ENCODE measurements around the gene CLPTM1L.
"Not testable (repeated sequence)": the region's sequence is repeated elsewhere in the genome, so short reads cannot be mapped to it uniquely, and the experiment has no call there.

Gene CLPTM1L

DNA sequence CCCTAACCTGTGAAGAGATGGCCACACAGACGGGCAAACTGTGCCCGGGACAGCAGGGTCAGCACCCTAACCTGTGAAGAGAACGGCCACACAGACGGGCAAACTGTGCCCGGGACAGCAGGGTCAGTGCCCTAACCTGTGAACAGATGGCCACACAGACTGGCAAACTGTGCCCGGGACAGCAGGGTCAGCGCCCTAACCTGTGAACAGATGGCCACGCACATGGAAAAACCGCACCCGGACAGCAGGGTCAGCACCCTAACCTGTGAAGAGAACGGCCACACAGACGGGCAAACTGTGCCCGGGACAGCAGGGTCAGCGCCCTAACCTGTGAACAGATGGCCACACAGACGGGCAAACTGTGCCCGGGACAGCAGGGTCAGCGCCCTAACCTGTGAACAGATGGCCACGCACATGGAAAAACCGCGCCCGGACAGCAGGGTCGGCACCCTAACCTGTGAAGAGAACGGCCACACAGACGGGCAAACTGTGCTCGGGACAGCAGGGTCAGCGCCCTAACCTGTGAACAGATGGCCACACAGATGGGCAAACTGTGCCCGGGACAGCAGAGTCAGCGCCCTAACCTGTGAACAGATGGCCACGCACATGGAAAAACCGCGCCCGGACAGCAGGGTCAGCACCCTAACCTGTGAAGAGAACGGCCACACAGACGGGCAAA, 5.6 kb downstream of the CLPTM1L start:
- not testable (repeated sequence) for H2BK120ac ChIP-seq (ENCODE audit: low read depth, low read length); H3K9me3 ChIP-seq (replicated peaks in 1 of 2; ENCODE audit: control insufficient read depth in 2 of 2, insufficient read depth in 1 of 2, low read depth in 1 of 2, low read length in 2 of 2); H3K27ac ChIP-seq (replicated peaks; ENCODE audit: low read length); H2BK15ac ChIP-seq (ENCODE audit: low read length); H2BK5ac ChIP-seq (ENCODE audit: low read length); H3K4me1 ChIP-seq (ENCODE audit: control insufficient read depth in 2 of 2, insufficient read depth in 1 of 2, low read depth in 1 of 2, low read length in 2 of 2); H3K18ac ChIP-seq (ENCODE audit: low read length); H3K9ac ChIP-seq (ENCODE audit: low read depth, low read length, poor library complexity); H3K14ac ChIP-seq (ENCODE audit: low read length); DNase-seq (ENCODE audit: low spot score); H4K91ac ChIP-seq (ENCODE audit: low read depth, low read length, poor library complexity); H3K4me2 ChIP-seq (ENCODE audit: insufficient read depth, low read length, poor library complexity, severe bottlenecking); H2BK12ac ChIP-seq (ENCODE audit: low read length); H4K8ac ChIP-seq (ENCODE audit: low read depth, low read length); H2AK5ac ChIP-seq (ENCODE audit: low read depth, low read length); H3K4ac ChIP-seq (ENCODE audit: low read length); H3K27me3 ChIP-seq (ENCODE audit: control insufficient read depth in 3 of 3, insufficient read depth in 3 of 3, low read depth in 1 of 3, low read length in 3 of 3); H3K4me3 ChIP-seq (ENCODE audit: low read length in 2 of 2); H2AFZ ChIP-seq (ENCODE audit: low read length)
- Histone ChIP-seq H3K23ac (ENCODE audit: low read depth, low read length, poor library complexity) (peak overlapping the region; percentile 25), H3K36me3 (replicated peaks in 1 of 2; ENCODE audit: control insufficient read depth in 2 of 2, insufficient read depth in 2 of 2, low read length in 2 of 2) (peaks cover 61 to 86% of the 10 kb centered on the region in 2 donors), H3K79me1 (ENCODE audit: low read depth, low read length) (peaks cover 10% of the 10 kb centered on the region)
- WGBS, 2 donors (ENCODE audit: extremely low coverage in 2 of 2, insufficient read length in 2 of 2, insufficient replicate concordance in 1 of 2) = no CpG with 5 or more reads among the region's 34 CpGs

DNA sequence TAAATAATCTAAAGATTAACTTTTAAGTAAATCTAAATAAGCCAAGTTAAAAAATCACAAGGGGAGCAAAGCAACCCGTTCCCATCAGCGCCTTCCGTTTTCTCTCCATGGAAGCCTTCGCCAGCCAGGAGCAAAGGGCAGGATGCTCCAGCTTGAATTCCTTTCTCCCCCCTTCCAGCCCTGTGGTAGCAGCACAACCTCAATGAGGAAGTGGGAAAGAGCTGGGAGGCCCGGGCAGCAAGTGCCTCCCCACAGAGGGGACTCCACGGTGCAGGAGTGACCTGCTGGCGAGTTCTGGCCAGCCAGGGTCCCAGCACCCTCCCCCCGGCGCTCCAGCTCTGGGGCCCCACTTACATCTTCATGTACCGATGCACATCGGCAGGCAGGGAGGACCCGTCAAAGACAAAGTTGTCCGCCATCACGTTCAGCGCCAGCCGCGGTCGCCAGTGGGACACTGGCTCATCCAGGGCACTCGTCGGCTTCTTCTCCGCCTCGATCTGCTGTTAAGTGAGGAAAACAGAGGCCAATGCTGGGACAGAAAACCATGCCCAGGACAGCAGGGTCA, 6.3 kb downstream of the CLPTM1L start:
- Histone ChIP-seq H3K4me3 (ENCODE audit: low read length in 2 of 2) (no peak overlapping the region), H2BK120ac (ENCODE audit: low read depth, low read length) (no peak overlapping the region), H3K27ac (replicated peaks; ENCODE audit: low read length) (no peak overlapping the region), H4K91ac (ENCODE audit: low read depth, low read length, poor library complexity) (no peak overlapping the region), H2AFZ (ENCODE audit: low read length) (no peak overlapping the region), H3K27me3 (ENCODE audit: control insufficient read depth in 3 of 3, insufficient read depth in 3 of 3, low read depth in 1 of 3, low read length in 3 of 3) (no peaks in the 10 kb centered on the region), H2AK5ac (ENCODE audit: low read depth, low read length) (no peak overlapping the region), H3K14ac (ENCODE audit: low read length) (no peak overlapping the region), H2BK12ac (ENCODE audit: low read length) (no peak overlapping the region), H3K4me1 (ENCODE audit: control insufficient read depth in 2 of 2, insufficient read depth in 1 of 2, low read depth in 1 of 2, low read length in 2 of 2) (peaks cover 0 to 1% of the 10 kb centered on the region in 2 donors), H3K4me2 (ENCODE audit: insufficient read depth, low read length, poor library complexity, severe bottlenecking) (no peak overlapping the region), H3K23ac (ENCODE audit: low read depth, low read length, poor library complexity) (peak overlapping the region; percentile 25), H3K79me1 (ENCODE audit: low read depth, low read length) (peaks cover 6% of the 10 kb centered on the region), H3K9ac (ENCODE audit: low read depth, low read length, poor library complexity) (no peak overlapping the region), H2BK15ac (ENCODE audit: low read length) (no peak overlapping the region), H3K9me3 (replicated peaks in 1 of 2; ENCODE audit: control insufficient read depth in 2 of 2, insufficient read depth in 1 of 2, low read depth in 1 of 2, low read length in 2 of 2) (peaks cover 0 to 1% of the 10 kb centered on the region in 2 donors), H4K8ac (ENCODE audit: low read depth, low read length) (no peak overlapping the region), H3K18ac (ENCODE audit: low read length) (no peak overlapping the region), H3K36me3 (replicated peaks in 1 of 2; ENCODE audit: control insufficient read depth in 2 of 2, insufficient read depth in 2 of 2, low read length in 2 of 2) (peaks cover 63 to 90% of the 10 kb centered on the region in 2 donors), H3K4ac (ENCODE audit: low read length) (no peak overlapping the region), H2BK5ac (ENCODE audit: low read length) (no peak overlapping the region)
- no CpG with 5 or more reads among the region's 22 CpGs for WGBS, 2 donors (ENCODE audit: extremely low coverage in 2 of 2, insufficient read length in 2 of 2, insufficient replicate concordance in 1 of 2)
- no peak for DNase-seq (ENCODE audit: low spot score)

- no peaks in the 10 kb centered on the region for H3K4me1 ChIP-seq (ENCODE audit: control insufficient read depth in 2 of 2, insufficient read depth in 1 of 2, low read depth in 1 of 2, low read length in 2 of 2)
- no peak overlapping the region for H3K4me2 ChIP-seq (ENCODE audit: insufficient read depth, low read length, poor library complexity, severe bottlenecking)
- peaks cover 64 to 91% of the 10 kb centered on the region in 2 donors for H3K36me3 ChIP-seq (replicated peaks in 1 of 2; ENCODE audit: control insufficient read depth in 2 of 2, insufficient read depth in 2 of 2, low read length in 2 of 2)
- WGBS, 2 donors (ENCODE audit: extremely low coverage in 2 of 2, insufficient read length in 2 of 2, insufficient replicate concordance in 1 of 2) = no CpG with 5 or more reads among the region's 12 CpGs
- H3K23ac ChIP-seq (ENCODE audit: low read depth, low read length, poor library complexity) = no peak overlapping the region
- peaks cover 0 to 1% of the 10 kb centered on the region in 2 donors for H3K9me3 ChIP-seq (replicated peaks in 1 of 2; ENCODE audit: control insufficient read depth in 2 of 2, insufficient read depth in 1 of 2, low read depth in 1 of 2, low read length in 2 of 2)
- H3K27ac ChIP-seq (replicated peaks; ENCODE audit: low read length) = no peak overlapping the region
- no peak overlapping the region for H3K9ac ChIP-seq (ENCODE audit: low read depth, low read length, poor library complexity)
- no peak overlapping the region for H2AK5ac ChIP-seq (ENCODE audit: low read depth, low read length)
- no peak overlapping the region for H2BK15ac ChIP-seq (ENCODE audit: low read length)
- no peak overlapping the region for H2BK12ac ChIP-seq (ENCODE audit: low read length)
- H3K27me3 ChIP-seq (ENCODE audit: control insufficient read depth in 3 of 3, insufficient read depth in 3 of 3, low read depth in 1 of 3, low read length in 3 of 3) = no peaks in the 10 kb centered on the region
- no peak for DNase-seq (ENCODE audit: low spot score)
- H4K91ac ChIP-seq (ENCODE audit: low read depth, low read length, poor library complexity) = no peak overlapping the region
- no peak overlapping the region for H2BK120ac ChIP-seq (ENCODE audit: low read depth, low read length)
- no peak overlapping the region for H3K18ac ChIP-seq (ENCODE audit: low read length)
- no peak overlapping the region for H2AFZ ChIP-seq (ENCODE audit: low read length)
- peak overlapping the region; percentile 38 for H3K14ac ChIP-seq (ENCODE audit: low read length)
- no peak overlapping the region for H4K8ac ChIP-seq (ENCODE audit: low read depth, low read length)
- H2BK5ac ChIP-seq (ENCODE audit: low read length) = no peak overlapping the region
- H3K79me1 ChIP-seq (ENCODE audit: low read depth, low read length) = peaks cover 3% of the 10 kb centered on the region
- H3K4me3 ChIP-seq (ENCODE audit: low read length in 2 of 2) = no peak overlapping the region
- H3K4ac ChIP-seq (ENCODE audit: low read length) = no peak overlapping the region
These were observed 6.8 kb downstream of the CLPTM1L start for GRCh38 chr5:1338196-1338490.

GRCh38 chr5:1337489-1338195, 7.3 kb downstream of the CLPTM1L start:
- peaks cover 64 to 89% of the 10 kb centered on the region in 2 donors for H3K36me3 ChIP-seq (replicated peaks in 1 of 2; ENCODE audit: control insufficient read depth in 2 of 2, insufficient read depth in 2 of 2, low read length in 2 of 2)
- no peak for DNase-seq (ENCODE audit: low spot score)
- no peak overlapping the region for H2BK120ac ChIP-seq (ENCODE audit: low read depth, low read length)
- H3K79me1 ChIP-seq (ENCODE audit: low read depth, low read length) = peaks cover 3% of the 10 kb centered on the region
- no peak overlapping the region for H3K9ac ChIP-seq (ENCODE audit: low read depth, low read length, poor library complexity)
- H3K27me3 ChIP-seq (ENCODE audit: control insufficient read depth in 3 of 3, insufficient read depth in 3 of 3, low read depth in 1 of 3, low read length in 3 of 3) = no peaks in the 10 kb centered on the region
- H4K8ac ChIP-seq (ENCODE audit: low read depth, low read length) = no peak overlapping the region
- H3K9me3 ChIP-seq (replicated peaks in 1 of 2; ENCODE audit: control insufficient read depth in 2 of 2, insufficient read depth in 1 of 2, low read depth in 1 of 2, low read length in 2 of 2) = peaks cover 0 to 1% of the 10 kb centered on the region in 2 donors
- WGBS, 2 donors (ENCODE audit: extremely low coverage in 2 of 2, insufficient read length in 2 of 2, insufficient replicate concordance in 1 of 2) = no CpG with 5 or more reads among the region's 22 CpGs
- H2BK5ac ChIP-seq (ENCODE audit: low read length) = no peak overlapping the region
- H3K27ac ChIP-seq (replicated peaks; ENCODE audit: low read length) = no peak overlapping the region
- H2AK5ac ChIP-seq (ENCODE audit: low read depth, low read length) = no peak overlapping the region
- H3K18ac ChIP-seq (ENCODE audit: low read length) = no peak overlapping the region
- H3K4ac ChIP-seq (ENCODE audit: low read length) = no peak overlapping the region
- H3K23ac ChIP-seq (ENCODE audit: low read depth, low read length, poor library complexity) = no peak overlapping the region
- peak overlapping the region; percentile 38 for H3K14ac ChIP-seq (ENCODE audit: low read length)
- H2BK15ac ChIP-seq (ENCODE audit: low read length) = no peak overlapping the region
- H3K4me1 ChIP-seq (ENCODE audit: control insufficient read depth in 2 of 2, insufficient read depth in 1 of 2, low read depth in 1 of 2, low read length in 2 of 2) = no peaks in the 10 kb centered on the region
- H2BK12ac ChIP-seq (ENCODE audit: low read length) = no peak overlapping the region
- no peak overlapping the region for H4K91ac ChIP-seq (ENCODE audit: low read depth, low read length, poor library complexity)
- H3K4me2 ChIP-seq (ENCODE audit: insufficient read depth, low read length, poor library complexity, severe bottlenecking) = no peak overlapping the region
- H2AFZ ChIP-seq (ENCODE audit: low read length) = no peak overlapping the region
- no peak overlapping the region for H3K4me3 ChIP-seq (ENCODE audit: low read length in 2 of 2)
